Endothelial cell of umbilical vein (primary cell): ENCODE measurements around the gene NRXN3.

ENCODE experiments used
- CTCF ChIP-seq, 2 donors: IDR thresholded peaks; 1 replicate in 1 of 2; 2 replicates in 1 of 2; pipeline ENCODE4 v1.5.1; 2011; ENCODE audit warnings: low read length in 2 of 2, mild to moderate bottlenecking in 2 of 2, moderate library complexity in 2 of 2, control low read depth in 1 of 2, inconsistent platforms in 1 of 2, low read depth in 1 of 2; ENCODE audit not compliant: insufficient read depth in 1 of 2; ENCODE audit errors: extremely low read depth in 1 of 2
- EZH2 ChIP-seq: IDR thresholded peaks from 2 replicates; pipeline ENCODE4 v1.6.1; 2012; ENCODE audit warnings: borderline replicate concordance, low read depth, mild to moderate bottlenecking, moderate library complexity, low read length, inconsistent platforms; ENCODE audit not compliant: severe bottlenecking
- FOS ChIP-seq: IDR thresholded peaks from 2 replicates; pipeline ENCODE4 v1.6.1; 2011; ENCODE audit warnings: mild to moderate bottlenecking, low read length, moderate library complexity, borderline replicate concordance; ENCODE audit not compliant: insufficient read depth
- GATA2 ChIP-seq: IDR thresholded peaks from 2 replicates; pipeline ENCODE4 v1.7.0; 2011; ENCODE audit warnings: low read depth, mild to moderate bottlenecking, moderate library complexity, mixed read lengths, low read length; ENCODE audit not compliant: insufficient read length, insufficient read depth
- JUN ChIP-seq: IDR thresholded peaks from 2 replicates; pipeline ENCODE4 v1.6.1; 2011; ENCODE audit warnings: borderline replicate concordance, low read depth; ENCODE audit not compliant: insufficient read length, insufficient read depth
- MAX ChIP-seq: IDR thresholded peaks from 2 replicates; pipeline ENCODE4 v1.6.1; 2011; ENCODE audit not compliant: insufficient read depth, insufficient read length
- MYC ChIP-seq: IDR thresholded peaks from one replicate; pipeline ENCODE4 v1.6.1; 2011; ENCODE audit warnings: mild to moderate bottlenecking, low read depth, low read length
- POLR2A ChIP-seq: IDR thresholded peaks from 2 replicates; pipeline ENCODE4 v1.6.1; 2012; ENCODE audit warnings: low read depth, mild to moderate bottlenecking, control low read depth, low read length
- POLR2AphosphoS5 ChIP-seq: IDR thresholded peaks from 2 replicates; pipeline ENCODE4 v1.6.1; 2012; ENCODE audit warnings: low read depth, mild to moderate bottlenecking, control low read depth, low read length, moderate library complexity; ENCODE audit not compliant: insufficient read depth

DNA sequence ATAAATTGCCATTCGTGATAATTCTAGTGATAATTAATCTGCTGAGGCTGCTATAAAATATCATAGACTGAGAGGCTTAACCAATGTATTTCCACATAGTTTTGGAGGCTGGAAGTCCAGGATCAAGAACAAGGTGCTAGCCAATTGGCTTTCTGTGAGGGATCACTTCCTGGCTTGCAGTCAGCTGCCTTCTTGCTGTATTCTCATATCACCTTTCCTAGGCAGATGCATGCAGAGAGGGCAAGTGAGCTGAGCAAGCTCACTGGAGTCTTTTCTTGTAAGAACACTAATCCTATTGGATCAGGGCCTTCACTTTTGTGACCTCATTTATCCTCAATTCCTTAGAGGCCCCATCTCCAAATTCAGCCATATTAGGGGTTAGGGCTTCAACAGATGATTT lies 1400.5 kb downstream of the NRXN3 start:
- TF ChIP-seq CTCF (IDR thresholded peaks at IDR 0.05; ENCODE audit: extremely low read depth in 1 of 2, insufficient read depth in 1 of 2, low read depth in 1 of 2, low read length in 2 of 2) (no peak), MAX (no peak), POLR2A (no peak), POLR2AphosphoS5 (no peak), JUN (no peak), EZH2 (no peak), MYC (no peak), FOS (no peak), GATA2 (no peak)
